PC-3 (cell line): ENCODE results near the gene BPI.

Experiments used
- EZH2 ChIP-seq: fragments of 300-600 bp; sonication (generic); IDR thresholded peaks from one replicate; pipeline ENCODE4 v1.6.1; 2017; ENCODE audit warnings: antibody characterized with exemption, mild to moderate bottlenecking, low read length; ENCODE audit not compliant: unreplicated experiment
- EZH2phosphoT487 ChIP-seq: fragments of 300-600 bp; sonication (generic); IDR thresholded peaks from 2 replicates; pipeline ENCODE4 v1.6.1; 2018; ENCODE audit warnings: mild to moderate bottlenecking, antibody characterized with exemption, low read length, borderline replicate concordance
- TF ChIP-seq, protein P1 (sequence below): fragments of 300-600 bp; sonication (generic); conservative IDR thresholded peaks from 2 replicates; pipeline ENCODE4 v1.5.1; 2017; ENCODE audit warnings: antibody characterized with exemption, low read depth, mild to moderate bottlenecking, low read length

- TF ChIP-seq, protein P1, sequence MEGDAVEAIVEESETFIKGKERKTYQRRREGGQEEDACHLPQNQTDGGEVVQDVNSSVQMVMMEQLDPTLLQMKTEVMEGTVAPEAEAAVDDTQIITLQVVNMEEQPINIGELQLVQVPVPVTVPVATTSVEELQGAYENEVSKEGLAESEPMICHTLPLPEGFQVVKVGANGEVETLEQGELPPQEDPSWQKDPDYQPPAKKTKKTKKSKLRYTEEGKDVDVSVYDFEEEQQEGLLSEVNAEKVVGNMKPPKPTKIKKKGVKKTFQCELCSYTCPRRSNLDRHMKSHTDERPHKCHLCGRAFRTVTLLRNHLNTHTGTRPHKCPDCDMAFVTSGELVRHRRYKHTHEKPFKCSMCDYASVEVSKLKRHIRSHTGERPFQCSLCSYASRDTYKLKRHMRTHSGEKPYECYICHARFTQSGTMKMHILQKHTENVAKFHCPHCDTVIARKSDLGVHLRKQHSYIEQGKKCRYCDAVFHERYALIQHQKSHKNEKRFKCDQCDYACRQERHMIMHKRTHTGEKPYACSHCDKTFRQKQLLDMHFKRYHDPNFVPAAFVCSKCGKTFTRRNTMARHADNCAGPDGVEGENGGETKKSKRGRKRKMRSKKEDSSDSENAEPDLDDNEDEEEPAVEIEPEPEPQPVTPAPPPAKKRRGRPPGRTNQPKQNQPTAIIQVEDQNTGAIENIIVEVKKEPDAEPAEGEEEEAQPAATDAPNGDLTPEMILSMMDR: no peak
- no peak for TF ChIP-seq EZH2
- no peak for TF ChIP-seq EZH2phosphoT487
Measured at GRCh38 chr20:38308447-38308846, 4.5 kb downstream of the BPI start.
